Measurements from ENCODE around the gene HOXC5.
"Not testable (repeated sequence)": the region's sequence is repeated elsewhere in the genome, so short reads cannot be mapped to it uniquely, and the experiment has no call there.

HOXC5 gene

GRCh38 chr12:54075974-54076373 is 43.1 kb downstream of the HOXC5 start:
- DNase-seq: no peak

DNA sequence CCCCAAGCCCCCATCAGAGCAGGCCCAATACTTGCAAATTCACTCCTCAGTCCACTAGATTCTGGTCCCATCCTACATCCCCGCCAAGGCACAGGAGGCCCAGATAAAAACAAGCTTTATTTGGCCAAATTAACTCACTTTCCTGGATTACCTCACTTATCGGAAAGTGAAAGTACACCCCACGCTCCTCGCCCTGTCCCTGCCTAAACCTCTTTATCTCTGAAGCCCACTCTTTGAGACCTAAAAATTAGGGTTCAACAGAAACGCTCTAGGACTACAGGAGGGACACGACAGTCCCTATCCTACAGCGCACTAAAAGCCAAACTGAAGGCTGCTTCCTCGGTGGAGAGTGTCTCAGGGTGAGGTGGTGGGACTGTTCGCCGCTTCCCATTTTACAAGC is 45.0 kb downstream of the HOXC5 start:
- not testable (repeated sequence) for DNase-seq

DNA sequence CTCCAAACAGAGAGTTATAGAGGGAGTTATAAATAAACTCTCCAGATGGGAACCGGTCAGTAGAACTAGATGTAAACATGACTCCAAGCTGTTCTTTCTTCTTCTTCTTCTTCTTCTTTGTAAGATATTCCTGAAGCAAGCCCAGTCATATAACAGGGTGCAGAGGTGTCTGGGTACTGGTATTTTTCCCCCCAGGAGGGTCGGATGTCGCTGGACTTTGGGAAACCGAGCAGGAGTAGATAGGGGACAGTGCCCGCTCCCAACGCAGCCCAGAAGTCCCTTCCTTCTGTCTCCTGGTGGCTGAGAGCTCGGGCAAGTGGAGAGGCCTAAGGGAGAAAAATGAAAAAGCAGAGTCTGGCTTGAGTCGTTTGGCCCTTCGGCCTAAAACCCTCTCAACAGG is 46.3 kb downstream of the HOXC5 start:
- DNase-seq: not testable (repeated sequence)

GRCh38 chr12:54080008-54080924 is 47.4 kb downstream of the HOXC5 start:
- DNase-seq: not testable (repeated sequence)

DNA sequence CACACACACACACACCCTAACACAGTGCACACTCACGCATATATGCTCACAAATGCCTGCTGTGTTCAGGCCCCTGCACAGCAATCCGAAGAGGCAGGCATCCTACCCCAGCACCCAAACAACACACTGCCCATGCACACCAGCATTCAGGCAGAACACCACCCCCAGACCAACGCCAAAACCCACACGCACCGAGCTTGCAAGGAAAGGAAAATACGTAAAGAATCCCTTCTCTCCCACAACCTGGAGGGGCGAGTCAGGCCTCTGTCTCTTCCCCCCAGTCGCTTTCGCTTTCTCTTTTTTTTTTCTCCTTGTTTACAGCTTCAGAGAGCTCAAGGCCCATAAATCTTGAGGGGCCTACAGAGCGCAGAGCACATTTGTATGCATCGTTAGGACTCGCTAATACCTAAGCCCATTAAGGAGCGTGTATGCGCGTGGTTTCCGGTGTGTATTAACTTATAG is 48.2 kb downstream of the HOXC5 start:
- DNase-seq: not testable (repeated sequence)

- peak; percentile 65 for DNase-seq
Observed at GRCh38 chr12:54081581-54082396, 48.9 kb downstream of the HOXC5 start.

GRCh38 chr12:54082397-54082892 is 49.6 kb downstream of the HOXC5 start:
- peak; percentile 71 for DNase-seq

All from activated effector memory CD4-positive, alpha-beta T cell treated with anti-CD3 and anti-CD28 coated beads, Interleukin-2, amount 50 U/mL, for 16 hours (primary cell).